ENCODE results near the gene TECTA.
"Not testable (repeated sequence)": the region's sequence is repeated elsewhere in the genome, so short reads cannot be mapped to it uniquely, and the experiment has no call there.

TECTA gene

DNA sequence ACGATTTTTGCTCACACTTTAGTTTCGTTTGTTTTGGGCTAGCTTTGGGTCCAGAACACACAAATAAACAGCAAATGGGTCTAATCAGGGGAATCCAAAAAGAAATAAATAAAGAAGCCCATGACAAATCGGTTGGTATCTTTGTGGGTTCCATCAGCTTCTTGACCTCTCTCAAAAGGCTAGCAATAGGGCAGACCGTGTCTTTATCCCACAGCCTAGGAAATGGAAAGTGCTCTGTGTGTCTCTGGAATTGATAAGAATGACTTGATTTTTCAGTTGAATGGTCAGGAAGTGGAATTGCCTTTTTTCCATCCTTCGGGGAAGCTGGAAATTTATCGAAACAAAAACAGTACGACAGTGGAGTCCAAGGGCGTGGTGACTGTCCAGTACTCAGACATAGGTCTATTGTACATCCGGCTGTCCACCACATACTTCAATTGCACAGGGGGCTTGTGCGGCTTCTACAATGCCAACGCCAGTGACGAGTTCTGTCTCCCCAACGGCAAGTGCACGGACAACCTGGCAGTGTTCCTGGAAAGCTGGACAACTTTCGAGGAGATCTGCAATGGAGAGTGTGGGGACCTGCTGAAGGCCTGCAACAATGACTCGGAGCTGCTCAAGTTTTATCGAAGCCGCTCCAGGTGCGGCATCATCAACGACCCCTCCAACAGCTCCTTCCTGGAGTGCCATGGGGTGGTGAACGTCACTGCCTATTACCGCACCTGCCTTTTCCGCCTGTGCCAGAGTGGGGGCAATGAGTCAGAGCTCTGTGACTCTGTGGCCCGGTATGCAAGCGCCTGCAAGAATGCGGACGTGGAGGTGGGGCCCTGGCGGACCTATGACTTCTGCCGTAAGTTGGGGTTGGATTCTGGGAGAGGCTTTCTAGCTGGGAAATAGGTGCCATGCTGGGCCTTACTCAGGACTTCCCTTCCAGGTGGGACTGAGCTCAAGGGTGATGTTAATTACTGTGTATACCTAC, 28.6 kb downstream of the TECTA start:
- no peak for DNase-seq

DNA sequence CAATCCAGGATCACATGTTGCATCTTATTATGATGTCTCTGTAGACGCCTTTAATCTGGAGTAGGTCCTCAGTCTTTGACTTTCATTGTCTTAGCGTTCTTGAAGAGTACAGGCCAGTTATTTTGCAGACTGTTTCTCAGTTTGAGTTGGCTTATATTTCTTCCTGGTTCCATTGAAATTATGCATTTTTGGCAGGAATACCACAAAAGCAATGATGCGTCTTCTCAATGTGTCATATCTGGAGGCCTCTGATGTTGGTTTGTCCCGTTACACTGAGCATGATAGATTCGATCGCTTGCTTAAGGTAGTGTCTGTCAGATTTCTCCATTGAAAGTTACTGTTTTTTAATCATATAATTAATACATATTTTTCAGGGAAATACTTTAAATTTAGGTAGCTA, 30.6 kb downstream of the TECTA start:
- no peak for DNase-seq

DNA sequence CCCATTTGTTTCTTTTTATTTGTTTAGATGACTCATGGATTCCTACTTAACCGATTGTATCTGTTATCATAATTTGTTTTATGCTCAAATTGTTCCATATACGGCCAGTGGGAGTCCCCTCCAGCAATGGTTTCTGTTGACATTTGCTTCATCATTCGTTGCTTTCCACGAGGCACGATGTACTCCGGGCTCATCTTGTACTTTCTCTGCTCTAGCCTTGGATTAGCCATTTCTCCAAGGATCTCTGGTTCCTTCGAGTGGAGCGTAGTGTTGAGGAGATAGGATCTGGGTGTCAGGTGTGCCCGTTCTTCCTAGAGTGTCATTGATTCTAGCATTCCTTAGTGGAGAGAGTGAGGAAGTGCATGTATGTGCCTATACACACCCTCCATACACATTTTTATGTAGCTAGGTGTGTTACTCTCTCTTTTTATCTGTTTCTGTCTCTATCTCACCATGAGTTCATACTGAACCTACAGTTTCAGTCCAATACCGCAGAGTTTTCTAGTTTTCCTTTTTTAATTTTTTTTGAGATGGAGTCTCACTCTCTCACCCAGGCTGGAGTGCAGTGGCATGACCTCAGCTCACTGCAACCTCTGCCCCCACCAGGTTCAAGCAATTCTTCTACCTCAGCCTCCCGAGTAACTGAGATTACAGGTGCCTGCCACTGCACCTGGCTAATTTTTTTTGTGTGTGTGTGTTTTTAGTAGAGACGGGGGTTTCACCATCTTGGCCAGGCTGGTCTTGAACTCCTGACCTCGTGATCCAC, 31.4 kb downstream of the TECTA start:
- no peak for DNase-seq

DNA sequence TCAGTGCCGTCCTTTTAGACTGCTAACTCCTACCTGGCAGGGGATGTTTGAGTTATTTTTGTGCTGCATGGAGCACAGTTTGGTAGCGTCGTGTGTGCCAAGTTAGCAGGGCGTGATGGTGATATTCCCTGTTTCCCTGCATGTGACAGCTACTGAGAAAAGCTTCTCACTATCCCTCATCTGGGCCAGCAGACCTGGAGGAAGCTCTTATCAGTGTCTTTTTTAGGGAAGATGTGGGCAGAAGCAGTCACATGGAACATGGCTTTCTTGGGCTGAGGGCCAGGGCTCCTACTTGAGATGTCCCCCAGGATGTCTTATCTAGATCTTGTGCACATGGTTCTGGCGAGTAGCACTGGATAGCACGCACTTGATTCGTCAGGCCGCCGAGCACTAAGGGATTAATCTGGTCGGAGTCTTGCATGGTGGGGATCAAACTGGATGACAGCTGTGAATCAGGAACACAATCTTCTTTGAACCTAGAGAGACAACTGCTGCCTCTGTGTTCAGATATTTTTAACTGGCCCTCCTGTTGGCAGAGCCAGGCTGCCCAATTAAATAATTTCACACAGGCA, 33.8 kb downstream of the TECTA start:
- DNase-seq = no peak

DNA sequence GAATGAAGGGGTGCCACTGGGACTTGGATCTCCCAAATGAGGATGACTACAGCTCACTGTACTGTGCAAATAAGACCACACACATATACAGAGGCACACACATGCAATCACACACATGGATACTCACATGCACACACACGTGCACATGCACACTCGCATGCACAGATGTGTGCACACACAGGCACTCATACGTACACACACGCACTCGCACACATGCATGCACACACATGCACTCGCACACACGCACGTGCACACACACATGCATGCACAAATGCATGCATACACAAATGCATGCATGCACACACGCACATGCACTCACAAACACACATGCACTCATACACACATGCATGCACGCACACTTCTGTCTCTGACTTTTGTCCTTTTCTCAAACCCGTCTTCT, 36.0 kb downstream of the TECTA start:
- no peak for DNase-seq

DNA sequence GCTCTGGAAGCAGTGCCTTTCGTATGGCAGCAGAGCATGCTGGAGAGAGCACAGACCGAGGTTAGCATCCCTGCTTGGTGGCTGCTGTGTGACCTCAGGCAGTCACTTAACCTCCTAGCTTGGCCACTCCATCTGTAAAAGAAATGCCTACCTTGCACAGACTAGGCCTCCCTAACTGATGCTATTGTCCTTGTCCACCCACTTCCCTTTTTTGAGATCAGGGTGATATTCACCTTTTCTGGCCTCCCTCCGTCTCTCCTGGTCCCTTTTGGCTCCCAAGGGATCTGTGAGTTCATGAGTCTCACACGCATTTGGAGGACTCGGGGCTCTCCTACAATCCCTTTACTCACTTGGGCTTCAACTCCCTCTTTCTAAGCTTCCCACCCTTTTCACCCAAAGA, 37.2 kb downstream of the TECTA start:
- DNase-seq = no peak

DNA sequence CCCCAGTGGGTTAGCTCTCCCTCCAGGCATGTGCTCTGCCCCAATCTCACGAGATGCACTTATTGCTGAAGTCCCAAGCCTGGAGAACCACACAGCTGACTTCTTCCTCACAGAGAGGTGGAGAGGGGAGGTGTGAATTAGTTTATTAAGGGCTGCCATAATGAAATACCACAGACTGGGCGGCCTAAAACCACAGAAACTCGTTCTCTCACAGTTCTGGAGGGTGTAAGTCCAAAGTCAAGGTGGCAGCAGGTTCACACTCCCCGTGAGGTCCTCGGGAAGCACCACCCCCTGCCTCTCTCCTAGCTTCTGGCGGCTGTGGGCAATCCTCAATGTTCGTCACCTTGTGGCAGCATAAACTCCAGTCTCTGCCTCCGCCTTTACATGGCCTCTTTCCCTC, 39.3 kb downstream of the TECTA start:
- no peak for DNase-seq

DNA sequence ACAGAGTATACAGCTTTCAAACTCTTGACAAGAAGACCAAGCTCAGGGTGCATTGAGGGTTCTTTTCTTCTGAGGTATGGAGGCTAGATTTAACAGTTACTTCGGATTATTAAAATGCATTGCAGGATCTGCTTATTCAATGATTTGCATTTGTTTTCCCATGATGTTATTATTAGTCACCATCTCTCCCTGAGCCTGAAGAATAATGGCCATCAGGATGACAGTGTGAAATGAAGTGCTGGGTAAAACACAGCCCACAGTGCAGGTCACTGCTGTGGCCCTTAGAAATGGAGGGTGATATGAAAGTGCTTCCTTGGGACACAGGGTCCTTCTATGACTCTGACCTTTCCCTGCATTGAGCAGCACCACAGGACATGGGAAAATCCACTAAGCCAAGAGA, 40.0 kb downstream of the TECTA start:
- no peak for DNase-seq

DNA sequence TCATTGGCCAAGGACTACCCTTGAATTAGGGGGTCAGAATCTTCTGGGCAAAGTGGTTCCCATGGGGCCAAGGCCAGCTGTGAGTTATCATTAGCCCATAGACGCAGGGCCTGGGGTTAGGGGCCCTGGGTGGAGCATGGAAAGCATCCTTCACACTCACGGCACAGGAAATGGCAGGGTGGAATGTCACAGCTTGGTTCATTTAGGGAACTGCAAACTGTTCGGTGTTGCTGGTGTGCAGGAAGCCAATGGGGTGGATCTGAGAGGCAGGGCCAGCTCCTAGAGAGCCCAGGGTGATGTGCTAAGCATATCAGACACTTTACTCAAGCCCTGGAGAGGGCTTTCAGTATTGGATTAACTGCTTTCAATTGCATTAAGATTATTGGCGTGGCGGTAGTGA, 42.9 kb downstream of the TECTA start:
- DNase-seq = no peak

DNA sequence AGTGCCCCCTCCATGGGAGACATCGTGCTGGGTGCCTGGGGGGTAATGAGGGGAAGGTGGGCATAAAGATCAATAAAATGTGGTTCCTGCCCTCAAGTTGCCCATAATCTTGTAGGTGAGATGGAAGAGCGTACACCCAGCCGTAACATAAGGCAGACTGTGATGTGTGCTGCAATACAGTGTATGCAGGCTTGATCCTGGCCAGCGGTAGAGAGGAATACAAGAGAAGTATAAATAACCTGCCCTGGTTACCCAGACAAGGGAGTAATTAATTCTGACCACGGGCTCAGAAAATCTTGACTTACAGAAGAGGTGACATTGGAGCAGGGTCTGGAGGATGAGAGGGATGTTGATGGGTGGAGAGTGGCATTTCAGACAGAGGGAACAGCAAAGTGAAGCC, 43.7 kb downstream of the TECTA start:
- DNase-seq = no peak

DNA sequence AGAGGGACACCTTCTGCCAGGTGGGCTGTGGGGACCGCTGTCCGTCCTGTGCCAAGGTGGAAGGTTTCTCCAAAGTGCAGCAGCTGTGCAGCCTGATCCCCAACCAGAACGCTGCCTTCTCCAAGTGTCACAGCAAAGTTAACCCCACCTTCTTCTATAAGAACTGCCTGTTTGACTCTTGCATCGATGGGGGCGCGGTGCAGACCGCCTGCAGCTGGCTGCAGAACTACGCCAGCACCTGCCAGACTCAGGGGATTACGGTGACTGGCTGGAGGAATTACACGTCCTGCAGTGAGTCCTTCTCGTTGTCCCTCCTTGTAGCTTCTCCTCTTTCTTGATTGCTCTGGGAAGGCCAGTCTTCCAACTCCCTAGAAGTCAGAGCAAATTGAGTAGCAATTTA, 44.8 kb downstream of the TECTA start:
- DNase-seq = no peak

DNA sequence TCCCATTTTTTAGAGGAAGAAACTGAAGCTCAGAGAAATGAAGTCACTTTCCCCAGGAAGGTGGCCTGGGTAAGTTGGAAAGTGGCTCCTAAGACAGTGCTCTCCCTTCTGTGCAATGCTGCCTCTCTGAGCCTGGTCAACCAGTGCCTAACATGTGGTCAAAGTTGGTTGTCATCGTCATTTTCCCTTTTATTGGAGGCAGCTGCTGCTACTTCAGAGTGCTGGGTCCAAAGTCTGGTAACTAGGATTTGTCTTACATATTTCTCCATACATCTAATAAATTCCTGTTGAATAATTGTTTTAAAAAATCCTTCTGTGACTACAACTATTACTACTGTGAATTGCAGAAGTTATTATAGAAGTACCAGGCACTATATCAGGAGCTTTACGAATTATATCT, 48.1 kb downstream of the TECTA start:
- DNase-seq = no peak

DNA sequence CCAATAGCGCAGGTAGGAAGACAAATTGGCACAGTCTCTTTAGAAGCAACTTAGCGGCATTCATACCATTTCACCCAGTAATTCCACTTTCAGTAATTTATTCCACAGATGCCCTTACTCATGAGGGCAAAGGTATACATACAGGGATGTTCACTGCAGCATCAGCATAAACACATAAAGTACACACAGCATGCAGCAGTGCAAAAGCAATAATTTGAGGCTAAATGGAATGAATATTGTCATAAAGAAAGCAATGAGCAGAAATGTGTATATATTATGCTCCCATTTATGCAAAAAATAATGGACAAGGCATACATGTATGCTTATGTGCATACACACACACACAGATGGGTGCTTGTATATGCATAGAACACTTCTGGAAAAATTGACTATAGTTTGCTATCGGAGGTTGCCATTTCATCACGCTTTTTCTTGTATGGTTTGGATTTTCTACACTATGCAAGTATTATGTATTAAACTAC, 50.2 kb downstream of the TECTA start:
- no peak for DNase-seq

DNA sequence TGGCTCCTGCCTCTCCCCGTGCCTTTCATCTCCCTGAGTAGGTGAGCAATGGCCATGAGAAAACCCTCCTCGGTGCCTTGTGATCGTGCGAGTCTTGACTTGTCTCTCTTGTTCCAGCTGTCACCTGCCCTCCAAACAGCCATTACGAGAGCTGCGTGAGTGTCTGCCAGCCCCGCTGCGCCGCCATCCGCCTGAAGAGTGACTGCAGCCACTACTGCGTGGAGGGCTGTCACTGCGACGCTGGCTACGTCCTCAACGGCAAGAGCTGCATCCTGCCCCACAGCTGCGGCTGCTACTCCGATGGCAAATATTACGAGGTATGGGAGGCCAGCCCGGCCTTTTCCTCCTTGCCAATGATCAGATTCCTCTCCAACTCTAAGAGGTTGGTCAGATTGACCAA, 51.7 kb downstream of the TECTA start:
- no peak for DNase-seq

DNA sequence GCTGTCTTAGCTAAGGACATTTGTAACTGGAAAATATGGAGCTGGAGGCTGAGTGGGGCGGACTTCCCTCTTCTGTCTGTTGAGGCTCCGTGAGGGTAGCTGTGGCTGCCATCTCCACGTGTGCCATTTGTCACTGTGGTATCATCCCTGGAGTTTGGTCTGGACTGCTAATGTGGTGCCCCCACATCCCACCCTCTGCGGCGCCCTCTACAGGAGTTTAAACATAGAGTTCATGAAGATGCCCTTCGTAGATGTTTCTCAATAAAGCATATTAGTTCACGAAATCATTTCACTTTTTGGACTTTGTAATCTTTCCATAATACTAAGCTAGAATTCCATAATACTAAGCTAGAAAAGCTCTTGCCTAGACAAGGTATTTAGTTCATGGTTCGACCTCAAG, 52.4 kb downstream of the TECTA start:
- DNase-seq = no peak

DNA sequence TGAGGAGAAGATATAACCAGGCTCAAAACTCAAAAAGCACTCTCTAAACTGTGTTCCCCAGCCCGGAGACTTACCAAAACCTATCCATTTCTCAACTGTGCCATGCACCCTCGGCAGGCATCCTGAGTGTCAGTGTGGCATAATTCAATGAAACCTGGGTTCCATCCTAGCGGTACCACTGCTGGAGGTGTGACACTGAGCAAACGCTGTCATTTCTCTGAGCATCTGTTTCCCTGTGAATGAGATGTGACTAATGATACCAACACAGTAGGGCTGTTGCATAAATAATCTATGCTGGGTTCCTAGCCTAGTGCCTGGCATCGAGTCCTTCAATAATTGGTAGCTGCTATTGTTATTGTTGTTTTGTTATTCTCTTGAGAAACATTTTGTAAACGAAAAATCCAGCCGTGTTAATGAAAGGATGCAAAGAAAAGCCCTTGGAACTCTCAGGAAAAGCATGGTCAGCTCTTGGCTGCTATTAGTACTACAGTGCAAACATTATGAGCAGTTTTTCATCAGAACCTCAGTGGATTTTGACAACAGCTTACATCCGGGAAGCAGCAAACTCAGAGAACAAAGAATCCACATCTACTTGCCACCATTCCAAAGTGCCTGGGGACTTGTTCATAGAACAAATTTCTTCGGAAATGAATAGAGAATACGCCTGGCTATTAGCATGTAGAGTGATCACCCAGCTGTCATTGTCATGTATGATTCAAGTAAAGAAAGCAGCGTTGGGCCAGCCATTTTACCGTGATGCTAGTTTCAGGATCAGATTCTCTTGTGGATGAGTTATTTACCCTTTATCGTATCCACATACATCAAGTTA, 53.7 kb downstream of the TECTA start:
- no peak for DNase-seq

DNA sequence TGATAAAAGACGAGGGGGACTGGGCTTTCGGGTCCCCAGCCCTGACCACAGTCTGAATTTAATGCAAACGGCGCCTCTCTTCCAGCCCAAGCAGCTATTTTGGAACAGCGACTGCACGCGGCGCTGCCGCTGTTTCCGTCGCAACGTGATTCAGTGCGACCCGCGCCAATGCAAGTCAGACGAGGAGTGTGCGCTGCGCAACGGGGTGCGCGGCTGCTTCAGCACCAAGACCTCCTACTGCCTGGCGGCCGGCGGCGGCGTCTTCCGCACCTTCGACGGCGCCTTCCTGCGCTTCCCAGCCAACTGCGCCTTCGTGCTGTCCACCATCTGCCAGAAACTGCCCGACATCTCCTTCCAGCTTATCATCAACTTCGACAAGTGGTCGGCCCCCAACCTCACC, 56.7 kb downstream of the TECTA start:
- DNase-seq = no peak

DNA sequence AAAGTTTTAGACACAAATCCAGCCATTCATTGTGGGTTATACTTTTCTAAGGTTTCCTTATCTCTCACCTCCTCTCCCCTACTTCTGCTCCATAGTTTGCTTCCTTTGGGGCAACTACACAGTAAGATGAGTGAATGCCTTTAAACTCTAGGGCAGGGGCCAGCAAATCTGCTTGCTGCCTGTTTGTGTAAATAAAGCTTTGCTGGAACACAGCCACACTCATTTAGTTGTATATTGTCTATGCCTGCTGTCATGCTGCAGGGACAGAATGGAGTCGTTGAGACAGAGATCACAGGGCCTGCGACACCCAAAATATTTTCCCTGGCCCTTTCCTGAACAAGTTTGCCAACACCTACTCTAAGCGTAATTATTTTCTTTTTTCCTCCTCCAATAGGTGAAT, 58.7 kb downstream of the TECTA start:
- DNase-seq = no peak

DNA sequence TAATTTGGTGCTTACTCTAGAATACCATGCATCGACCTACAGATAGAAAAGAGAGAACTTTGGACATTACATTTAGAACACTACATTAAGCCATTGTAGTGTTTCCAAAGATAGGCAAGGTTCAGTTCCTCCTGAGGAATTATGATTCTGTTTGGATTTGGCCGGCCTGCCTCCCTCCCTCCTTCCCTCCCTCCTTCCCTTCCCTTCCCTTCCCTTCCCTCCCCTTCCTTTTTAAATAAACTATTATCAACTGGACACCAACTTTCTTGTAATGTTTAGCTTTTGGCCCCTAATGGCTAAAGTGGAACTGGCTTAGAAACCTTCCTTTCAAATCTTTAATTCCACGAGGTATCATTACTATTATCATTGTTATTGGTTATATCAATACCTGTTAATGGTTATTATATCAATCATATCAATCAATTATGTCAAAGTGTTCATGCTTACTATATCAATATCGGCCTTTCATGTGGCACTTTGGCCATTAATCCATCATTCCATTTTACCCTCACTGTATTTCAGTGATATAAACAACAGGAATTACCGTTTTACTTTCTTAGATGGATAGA, 60.4 kb downstream of the TECTA start:
- DNase-seq = no peak

DNA sequence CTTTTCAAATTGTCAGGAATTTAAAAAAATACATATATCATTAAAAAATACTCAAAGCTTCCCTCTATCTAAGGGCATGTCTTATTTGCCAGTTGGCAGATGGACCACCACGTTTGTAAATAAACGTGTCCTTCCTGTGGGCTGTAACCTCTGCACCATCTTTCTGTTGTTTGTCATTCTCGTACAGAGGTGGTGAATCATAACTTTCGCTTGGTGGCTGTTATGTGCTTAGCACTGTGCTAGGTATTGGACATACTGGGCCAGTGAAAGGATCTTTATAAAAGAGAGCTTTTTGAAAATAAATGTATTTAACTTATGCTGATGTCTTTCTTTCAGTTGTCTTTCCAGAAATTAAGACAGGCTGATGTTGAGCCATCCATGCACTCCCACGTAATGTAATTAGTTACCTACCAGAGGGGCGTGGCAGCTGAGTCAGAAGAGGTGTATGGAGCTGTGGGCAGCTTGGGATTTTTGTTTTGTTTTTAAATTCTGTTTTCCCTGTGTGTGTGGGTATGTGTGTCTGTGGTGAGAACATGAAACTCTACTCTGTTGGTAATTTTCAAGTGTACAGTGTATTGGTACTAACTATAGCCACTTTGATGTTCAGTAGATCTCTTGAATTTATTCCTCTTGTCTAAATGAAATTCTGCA, 62.7 kb downstream of the TECTA start:
- DNase-seq = no peak

DNA sequence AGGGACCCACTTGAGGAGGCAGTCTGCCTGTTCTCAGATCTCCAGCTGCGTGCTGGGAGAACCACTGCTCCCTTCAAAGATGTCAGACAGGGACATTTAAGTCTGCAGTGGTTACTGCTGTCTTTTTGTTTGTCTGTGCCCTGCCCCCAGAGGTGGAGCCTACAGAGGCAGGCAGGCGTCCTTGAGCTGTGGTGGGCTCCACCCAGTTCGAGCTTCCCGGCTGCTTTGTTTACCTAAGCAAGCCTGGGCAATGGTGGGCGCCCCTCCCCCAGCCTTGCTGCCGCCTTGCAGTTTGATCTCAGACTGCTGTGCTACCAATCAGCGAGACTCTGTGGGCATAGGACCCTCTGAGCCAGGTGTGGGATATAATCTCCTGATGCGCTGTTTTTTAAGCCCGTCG, 76.6 kb downstream of the TECTA start:
- DNase-seq = not testable (repeated sequence)

DNA sequence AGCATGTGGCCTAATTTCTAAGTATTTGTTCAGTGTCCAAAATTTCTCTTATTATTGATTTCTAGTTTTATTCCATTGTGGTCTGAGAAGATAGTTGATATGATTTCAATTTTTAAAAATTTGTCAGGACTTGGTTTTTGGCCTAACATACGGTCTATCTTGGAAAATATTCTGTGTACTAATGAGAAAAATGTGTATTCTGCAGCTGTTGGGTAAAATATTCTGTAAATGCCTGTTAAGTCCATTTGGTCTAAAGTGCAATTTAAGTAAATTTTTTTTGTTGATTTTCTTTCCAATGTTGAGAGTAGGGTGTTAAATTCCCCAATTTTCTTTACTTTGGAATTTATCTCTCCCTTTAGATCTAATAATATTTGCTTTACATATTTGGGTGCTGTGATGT, 78.3 kb downstream of the TECTA start:
- no peak for DNase-seq

Measured in eye (tissue), 1 donor.